ENCODE measurements around the gene IL31RA.

GRCh38 chr5:55868846-55869245 lies 17.7 kb downstream of the IL31RA start:
- TF ChIP-seq NFRKB (IDR thresholded peaks at IDR 0.05) (no peak), ZNF384 (IDR thresholded peaks at IDR 0.05) (no peak), PKNOX1 (IDR thresholded peaks at IDR 0.05) (no peak), BHLHE40 (IDR thresholded peaks at IDR 0.05; ENCODE audit: borderline replicate concordance) (no peak), LEF1 (IDR thresholded peaks at IDR 0.05; ENCODE audit: borderline replicate concordance) (no peak), SUZ12 (IDR thresholded peaks at IDR 0.05) (no peak), SP1 (IDR thresholded peaks at IDR 0.05) (no peak), ELF4 (IDR thresholded peaks at IDR 0.05) (no peak)

Data from HEK293T (cell line).